Naive thymus-derived CD4-positive, alpha-beta T cell (primary cell): ENCODE data around the gene TELO2. TPM values are rescaled to one million over a fixed set of nuclear protein-coding genes. Genes with fewer than 3 reads are reported as not detected.

Source experiments
- ATAC-seq: fragments of 150-1000 bp; cut with Tn5 transposase; 2 replicates; pipeline ENCODE4 v1.10.0; 2021; ENCODE audit warnings: mild to moderate bottlenecking, moderate library complexity
- CTCF ChIA-PET: fragments of 350-600 bp; sonication (Branson Sonifier 250); formaldehyde crosslinking; loops from one replicate; lab custom pipeline; 2021; ENCODE audit warnings: antibody characterized with exemption; lab: Charles Lee
- POLR2A ChIA-PET: fragments of 350-600 bp; sonication (Branson Sonifier 250); formaldehyde crosslinking; loops from one replicate; lab custom pipeline; 2021; ENCODE audit warnings: antibody characterized with exemption, inconsistent platforms; lab: Charles Lee
- DNase-seq, 9 donors: peaks; one replicate each; pipeline versions ENCODE4 v3.0.0 to v3.0.0-alpha.2; 2020 to 2022; ENCODE audit warnings: mixed read lengths in 1 of 9
- H3K27ac ChIP-seq: one replicate; pipeline ENCODE4 v1.7.0; 2013; ENCODE audit warnings: mild to moderate bottlenecking, low read depth, low read length, moderate library complexity
- H3K27me3 ChIP-seq, 2 donors: one replicate each; pipeline ENCODE4 v1.7.0; 2013; ENCODE audit warnings: low read length in 2 of 2, mild to moderate bottlenecking in 2 of 2, moderate library complexity in 2 of 2; ENCODE audit not compliant: control insufficient read depth in 2 of 2, insufficient read depth in 2 of 2
- H3K36me3 ChIP-seq, 3 experiments: 1 replicate in 2 of 3; 2 replicates in 1 of 3; pipeline ENCODE4 v1.7.0; 2013; ENCODE audit warnings: low read length in 3 of 3, mild to moderate bottlenecking in 3 of 3, moderate library complexity in 1 of 3; ENCODE audit not compliant: insufficient read depth in 3 of 3, control insufficient read depth in 2 of 3
- H3K4me1 ChIP-seq, 2 donors: one replicate each; pipeline ENCODE4 v1.7.0; 2013; ENCODE audit warnings: low read length in 2 of 2, mild to moderate bottlenecking in 2 of 2, moderate library complexity in 1 of 2; ENCODE audit not compliant: control insufficient read depth in 2 of 2, insufficient read depth in 2 of 2
- H3K4me3 ChIP-seq: 2 replicates; pipeline ENCODE4 v1.7.0; 2013; ENCODE audit warnings: mild to moderate bottlenecking, low read length
- H3K9me3 ChIP-seq, 3 experiments: 1 replicate in 2 of 3; 2 replicates in 1 of 3; pipeline ENCODE4 v1.7.0; 2013; ENCODE audit warnings: low read length in 3 of 3; ENCODE audit not compliant: control insufficient read depth in 2 of 3
- H3K27ac Mint-ChIP-seq, 9 donors: one replicate each; pipeline ENCODE4 v1.8.0; 2020 to 2022; ENCODE audit warnings: mixed read lengths in 9 of 9, mild to moderate bottlenecking in 8 of 9, moderate library complexity in 5 of 9, inconsistent platforms in 2 of 9
- H3K27me3 Mint-ChIP-seq, 5 donors: one replicate each; pipeline ENCODE4 v1.8.0; 2021 to 2022; ENCODE audit warnings: mixed read lengths in 5 of 5, mild to moderate bottlenecking in 1 of 5
- H3K36me3 Mint-ChIP-seq, 5 donors: one replicate each; pipeline ENCODE4 v1.8.0; 2020 to 2022; ENCODE audit warnings: mixed read lengths in 5 of 5, mild to moderate bottlenecking in 3 of 5, inconsistent platforms in 1 of 5
- H3K4me1 Mint-ChIP-seq, 7 donors: one replicate each; pipeline ENCODE4 v1.8.0; 2020 to 2022; ENCODE audit warnings: mixed read lengths in 7 of 7, mild to moderate bottlenecking in 3 of 7, inconsistent platforms in 1 of 7
- H3K4me3 Mint-ChIP-seq, 10 donors: one replicate each; pipeline ENCODE4 v1.8.0; 2020 to 2022; ENCODE audit warnings: mild to moderate bottlenecking in 10 of 10, mixed read lengths in 10 of 10, moderate library complexity in 6 of 10, inconsistent platforms in 2 of 10
- H3K9me3 Mint-ChIP-seq, 11 donors: one replicate each; pipeline ENCODE4 v1.8.0; 2020 to 2022; ENCODE audit warnings: mixed read lengths in 11 of 11, mild to moderate bottlenecking in 4 of 11, inconsistent platforms in 1 of 11, moderate library complexity in 1 of 11
- intact Hi-C, 2 donors: fragments of 100-400 bp; cut with micrococcal nuclease; formaldehyde crosslinking; loops; one replicate each; pipeline ENCODE4 v1.15.1; 2023
- polyA plus RNA-seq, 2 donors: library from polyadenylated mRNA; unstranded; fragments of 300-500 nt; fragmentation: Illumina TruSeq; gene quantifications; one replicate each; pipeline ENCODE4 v1.2.3, GENCODE V29; 2021
- total RNA-seq, 6 experiments: library from RNA in 5 of 6; stranded (reverse) in 5 of 6; gene quantifications; 1 replicate in 5 of 6; 2 replicates in 1 of 6; pipeline ENCODE4 v1.2.3 and lab custom pipeline; 2021 to 2026

Gene TELO2
- total and polyA plus RNA-seq, 7 experiments from 2014 or later = 10.5 to 58.9 (median 50.2) TPM

- Mint-ChIP-seq H3K36me3 (peaks cover 11 to 33% (median 25%) of the 10 kb centered on the region in 5 donors), H3K27ac (peak overlapping the region; percentile 76 to 97 (median 94)), H3K27me3 (peaks cover 0 to 3% (median 0%) of the 10 kb centered on the region in 5 donors), H3K9me3 (no peaks in the 10 kb centered on the region), H3K4me3 (peak overlapping the region; percentile 92 to 100 (median 98)), H3K4me1 (peaks cover 39 to 60% (median 49%) of the 10 kb centered on the region in 7 donors)
- CTCF ChIA-PET = interaction anchor here (0.9 kb wide), 1 partner anchor 41 kb away, joined by 3 read pairs; the partner anchor contains the start of gene TELO2
- intact Hi-C loops = loop anchor here (1.0 to 10.0 kb wide), 7 partner anchors 8 to 238 kb away; partner anchors contain the start of genes CLCN7 (in 1 of the 2), CRAMP1 (in 1 of the 2), EME2 (in 1 of the 2) and IFT140 (in 1 of the 2)
- Histone ChIP-seq H3K4me1 (peaks cover 32 to 46% of the 10 kb centered on the region in 2 donors), H3K36me3 (peaks cover 0 to 55% (median 15%) of the 10 kb centered on the region in 3 experiments), H3K4me3 (peak overlapping the region; percentile 85), H3K9me3 (no peaks in the 10 kb centered on the region), H3K27ac (peak overlapping the region; percentile 84), H3K27me3 (no peaks in the 10 kb centered on the region)
- ATAC-seq (peak; percentile 16), DNase-seq (peak in 1 of 9 donors; percentile 41)
- POLR2A ChIA-PET = interaction anchor here (0.7 to 4.9 kb wide), 23 partner anchors 9 to 1054 kb away, joined by 3 to 38 read pairs (median 6); partner anchors contain the start of genes CRAMP1, IFT140, MAPK8IP3 and METTL26
Observed at GRCh38 chr16:1534021-1535020, 41.2 kb downstream of the TELO2 start.

GRCh38 chr16:1535391-1536291 is 42.5 kb downstream of the TELO2 start:
- ChIA-PET POLR2A (interaction anchor here (0.6 to 4.9 kb wide), 20 partner anchors 7 to 1052 kb away, joined by 3 to 38 read pairs (median 6); partner anchors contain the start of genes METTL26 and TELO2), CTCF (interaction anchor here (0.6 kb wide), 1 partner anchor 128 kb away, joined by 3 read pairs; no protein-coding TSS in a partner anchor)
- Histone ChIP-seq H3K4me3 (peak overlapping the region; percentile 85), H3K4me1 (peaks cover 32 to 50% of the 10 kb centered on the region in 2 donors), H3K36me3 (peaks cover 0 to 68% (median 17%) of the 10 kb centered on the region in 3 experiments), H3K9me3 (no peaks in the 10 kb centered on the region), H3K27me3 (no peaks in the 10 kb centered on the region), H3K27ac (peak overlapping the region; percentile 84)
- Mint-ChIP-seq H3K4me3 (peak overlapping the region; percentile 92 to 100 (median 98)), H3K9me3 (no peaks in the 10 kb centered on the region), H3K4me1 (peaks cover 38 to 60% (median 52%) of the 10 kb centered on the region in 7 donors), H3K27me3 (peaks cover 0 to 3% (median 0%) of the 10 kb centered on the region in 5 donors), H3K27ac (peak overlapping the region; percentile 76 to 97 (median 94)), H3K36me3 (peaks cover 11 to 34% (median 28%) of the 10 kb centered on the region in 5 donors)
- ATAC-seq (peak; percentile 33), DNase-seq (peak in 8 of 9 donors; percentile 37 to 52 (median 44))
- intact Hi-C loops = loop anchor here (1.0 to 10.0 kb wide), 6 partner anchors 9 to 173 kb away; partner anchors contain the start of genes CLCN7 (in 1 of the 2), CRAMP1 (in 1 of the 2), IFT140 (in 1 of the 2) and JPT2 (in 1 of the 2)

- ChIA-PET CTCF (interaction anchor here (0.6 kb wide), 1 partner anchor 129 kb away, joined by 3 read pairs; no protein-coding TSS in a partner anchor), POLR2A (interaction anchor here (1.1 to 3.7 kb wide), 10 partner anchors 9 to 141 kb away, joined by 3 to 21 read pairs (median 6); partner anchors contain the start of gene JPT2)
- Mint-ChIP-seq H3K27me3 (peaks cover 0 to 3% (median 0%) of the 10 kb centered on the region in 5 donors), H3K4me1 (peaks cover 37 to 62% (median 54%) of the 10 kb centered on the region in 7 donors), H3K9me3 (no peaks in the 10 kb centered on the region), H3K36me3 (peaks cover 11 to 34% (median 28%) of the 10 kb centered on the region in 5 donors), H3K27ac (peak overlapping the region; percentile 71 to 95 (median 91)), H3K4me3 (peak overlapping the region; percentile 92 to 100 (median 98))
- peak overlapping the region; percentile 84 for H3K27ac ChIP-seq
- peaks cover 0 to 78% (median 17%) of the 10 kb centered on the region in 3 experiments for H3K36me3 ChIP-seq
- peak overlapping the region; percentile 85 for H3K4me3 ChIP-seq
- H3K4me1 ChIP-seq = peaks cover 32 to 57% of the 10 kb centered on the region in 2 donors
- H3K27me3 ChIP-seq = no peaks in the 10 kb centered on the region
- intact Hi-C loops = loop anchor here (5.0 to 10.0 kb wide), 2 partner anchors 62 to 174 kb away; partner anchors contain the start of gene CLCN7 (in 1 of the 2)
- H3K9me3 ChIP-seq = no peaks in the 10 kb centered on the region
- DNase-seq (no peak), ATAC-seq (no peak)
Observed at GRCh38 chr16:1536601-1537000, 43.4 kb downstream of the TELO2 start.

GRCh38 chr16:1537138-1537577 is 44.0 kb downstream of the TELO2 start:
- CTCF ChIA-PET = no interaction called here
- POLR2A ChIA-PET = interaction anchor here (0.8 to 3.7 kb wide), 14 partner anchors 8 to 245 kb away, joined by 3 to 21 read pairs (median 5); partner anchors contain the start of genes JPT2, NUBP2, SPSB3 and TELO2
- H3K36me3 Mint-ChIP-seq = peaks cover 11 to 34% (median 28%) of the 10 kb centered on the region in 5 donors
- peak overlapping the region; percentile 71 to 95 (median 91) for H3K27ac Mint-ChIP-seq
- ATAC-seq (no peak), DNase-seq (peak in 1 of 9 donors; percentile 33)
- Histone ChIP-seq H3K27me3 (no peaks in the 10 kb centered on the region), H3K36me3 (peaks cover 0 to 83% (median 17%) of the 10 kb centered on the region in 3 experiments), H3K27ac (peak overlapping the region; percentile 84), H3K4me3 (peak overlapping the region; percentile 30), H3K4me1 (peaks cover 32 to 56% of the 10 kb centered on the region in 2 donors), H3K9me3 (no peaks in the 10 kb centered on the region)
- intact Hi-C loops = loop anchor here (5.0 to 10.0 kb wide), 2 partner anchors 62 to 175 kb away; partner anchors contain the start of gene CLCN7 (in 1 of the 2)
- H3K4me3 Mint-ChIP-seq = peak overlapping the region; percentile 92 to 100 (median 98)
- H3K4me1 Mint-ChIP-seq = peaks cover 38 to 66% (median 55%) of the 10 kb centered on the region in 7 donors
- peaks cover 0 to 3% (median 0%) of the 10 kb centered on the region in 5 donors for H3K27me3 Mint-ChIP-seq
- no peaks in the 10 kb centered on the region for H3K9me3 Mint-ChIP-seq

- H3K27me3 ChIP-seq = no peaks in the 10 kb centered on the region
- CTCF ChIA-PET = interaction anchor here (0.7 kb wide), 1 partner anchor 9 kb away, joined by 3 read pairs; no protein-coding TSS in a partner anchor
- intact Hi-C loops = loop anchor here (1.0 to 10.0 kb wide), 4 partner anchors 45 to 176 kb away; partner anchors contain the start of genes CLCN7 (in 1 of the 2), TELO2 (in 1 of the 2) and UQCC4 (in 1 of the 2)
- H3K4me3 ChIP-seq = peak overlapping the region; percentile 46
- Mint-ChIP-seq H3K4me1 (peaks cover 44 to 69% (median 52%) of the 10 kb centered on the region in 7 donors), H3K27ac (peak overlapping the region; percentile 55 to 95 (median 91)), H3K27me3 (peaks cover 0 to 3% (median 0%) of the 10 kb centered on the region in 5 donors), H3K4me3 (peak overlapping the region; percentile 85 to 100 (median 98)), H3K36me3 (peaks cover 11 to 34% (median 28%) of the 10 kb centered on the region in 5 donors), H3K9me3 (no peaks in the 10 kb centered on the region)
- H3K36me3 ChIP-seq = peaks cover 0 to 90% (median 17%) of the 10 kb centered on the region in 3 experiments
- H3K4me1 ChIP-seq = peaks cover 30 to 54% of the 10 kb centered on the region in 2 donors
- DNase-seq = peak in 7 of 9 donors; percentile 32 to 48 (median 39)
- peak overlapping the region; percentile 84 for H3K27ac ChIP-seq
- ATAC-seq = peak; percentile 22
- POLR2A ChIA-PET = interaction anchor here (0.7 to 3.7 kb wide), 16 partner anchors 9 to 245 kb away, joined by 3 to 21 read pairs (median 4); partner anchors contain the start of genes JPT2, NUBP2, SPSB3 and TELO2
- no peaks in the 10 kb centered on the region for H3K9me3 ChIP-seq
Observed at GRCh38 chr16:1537763-1538289, 44.7 kb downstream of the TELO2 start.
